Osteocyte (in vitro differentiated cells): ENCODE measurements around the gene ARHGAP4. TPM values are rescaled to one million over a fixed set of nuclear protein-coding genes. Genes with fewer than 3 reads are reported as not detected.
A peak's percentile ranks its signal among the peaks of the same experiment; 100 is the strongest.

Experiments used
- DNase-seq: peaks from one replicate; pipeline ENCODE4 v3.0.0; 2021; ENCODE audit warnings: mixed read lengths; ENCODE audit not compliant: unreplicated experiment; ENCODE audit errors: extremely low spot score
- H3K27ac Mint-ChIP-seq: one replicate; pipeline ENCODE4 v1.8.0; 2021; ENCODE audit warnings: mild to moderate bottlenecking, mixed read lengths; ENCODE audit not compliant: unreplicated experiment
- H3K27me3 Mint-ChIP-seq: one replicate; pipeline ENCODE4 v1.8.0; 2021; ENCODE audit warnings: mixed read lengths; ENCODE audit not compliant: unreplicated experiment
- H3K36me3 Mint-ChIP-seq: one replicate; pipeline ENCODE4 v1.8.0; 2021; ENCODE audit warnings: mixed read lengths; ENCODE audit not compliant: unreplicated experiment
- H3K4me1 Mint-ChIP-seq: one replicate; pipeline ENCODE4 v1.8.0; 2021; ENCODE audit warnings: mixed read lengths; ENCODE audit not compliant: unreplicated experiment
- H3K4me3 Mint-ChIP-seq: one replicate; pipeline ENCODE4 v1.8.0; 2021; ENCODE audit warnings: mild to moderate bottlenecking, moderate library complexity, mixed read lengths; ENCODE audit not compliant: unreplicated experiment
- H3K9me3 Mint-ChIP-seq: one replicate; pipeline ENCODE4 v1.8.0; 2021; ENCODE audit warnings: mixed read lengths; ENCODE audit not compliant: unreplicated experiment
- total RNA-seq: library from RNA; stranded (reverse); gene quantifications from 2 replicates; pipeline ENCODE4 v1.2.1, GENCODE V29; 2021
- TF ChIP-seq, protein P1 (sequence below): fragments of 200-600 bp; sonication (generic); IDR thresholded peaks from 2 replicates; pipeline ENCODE4 v1.5.0; 2021; ENCODE audit warnings: antibody characterized with exemption, mild to moderate bottlenecking, moderate library complexity

ARHGAP4 gene
- total RNA-seq, 1 donor from 2014 or later, result 5.3 TPM

DNA sequence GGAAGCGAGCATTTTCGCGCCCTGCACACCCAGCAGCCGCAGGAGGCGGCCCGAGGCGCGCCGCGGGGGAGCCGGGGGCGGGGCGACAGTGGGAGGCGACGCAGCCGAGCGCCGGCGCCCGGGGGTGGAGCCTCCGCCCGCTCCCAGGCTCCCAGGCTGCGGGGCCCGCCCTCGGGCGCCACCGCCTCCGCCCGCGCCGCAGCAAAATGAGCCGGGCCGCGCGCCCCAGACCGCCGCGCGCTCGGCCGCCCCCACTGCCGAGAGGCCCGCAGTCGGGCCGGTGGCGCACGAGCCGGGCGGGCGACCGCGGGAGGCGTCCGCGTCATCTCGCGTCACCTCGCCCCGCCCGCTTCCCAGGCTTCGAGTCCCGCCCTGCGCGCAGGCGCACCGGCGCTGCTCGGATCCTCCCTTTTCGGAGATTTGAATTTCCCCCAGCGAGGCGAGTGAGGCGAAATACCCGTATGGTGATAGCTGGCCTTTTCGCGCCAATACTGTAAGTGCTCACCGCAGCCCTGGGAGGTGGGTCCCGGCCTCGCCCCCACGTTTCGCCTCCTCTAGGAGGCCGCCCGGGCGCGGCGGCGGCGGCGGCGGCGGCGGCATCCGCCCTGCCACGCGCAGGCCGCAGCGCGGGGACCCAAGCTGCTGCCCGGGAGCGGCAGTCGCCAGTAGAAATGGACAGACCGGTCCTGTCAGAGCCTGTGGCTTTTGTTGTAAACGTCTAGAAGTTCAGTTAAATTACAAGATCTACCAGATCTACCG, 46.5 kb upstream of the ARHGAP4 start, which contains the start of gene TMEM187:
Gene TMEM187 (plus strand): TSS at position 387 of the 759 bp plus-strand sequence. CDS start 9,309 bp downstream, outside the sequence.
- DNase-seq, result peak; percentile 98
- H3K27me3 Mint-ChIP-seq, result no peaks in the 10 kb centered on the region
- H3K4me3 Mint-ChIP-seq, result peak within 1 kb of the TSS; percentile 100
- peaks cover 45% of the 10 kb centered on the region for H3K4me1 Mint-ChIP-seq
- no peaks in the 10 kb centered on the region for H3K36me3 Mint-ChIP-seq
- TF ChIP-seq, protein P1, sequence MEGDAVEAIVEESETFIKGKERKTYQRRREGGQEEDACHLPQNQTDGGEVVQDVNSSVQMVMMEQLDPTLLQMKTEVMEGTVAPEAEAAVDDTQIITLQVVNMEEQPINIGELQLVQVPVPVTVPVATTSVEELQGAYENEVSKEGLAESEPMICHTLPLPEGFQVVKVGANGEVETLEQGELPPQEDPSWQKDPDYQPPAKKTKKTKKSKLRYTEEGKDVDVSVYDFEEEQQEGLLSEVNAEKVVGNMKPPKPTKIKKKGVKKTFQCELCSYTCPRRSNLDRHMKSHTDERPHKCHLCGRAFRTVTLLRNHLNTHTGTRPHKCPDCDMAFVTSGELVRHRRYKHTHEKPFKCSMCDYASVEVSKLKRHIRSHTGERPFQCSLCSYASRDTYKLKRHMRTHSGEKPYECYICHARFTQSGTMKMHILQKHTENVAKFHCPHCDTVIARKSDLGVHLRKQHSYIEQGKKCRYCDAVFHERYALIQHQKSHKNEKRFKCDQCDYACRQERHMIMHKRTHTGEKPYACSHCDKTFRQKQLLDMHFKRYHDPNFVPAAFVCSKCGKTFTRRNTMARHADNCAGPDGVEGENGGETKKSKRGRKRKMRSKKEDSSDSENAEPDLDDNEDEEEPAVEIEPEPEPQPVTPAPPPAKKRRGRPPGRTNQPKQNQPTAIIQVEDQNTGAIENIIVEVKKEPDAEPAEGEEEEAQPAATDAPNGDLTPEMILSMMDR, result no peak
- no peaks in the 10 kb centered on the region for H3K9me3 Mint-ChIP-seq
- peak within 1 kb of the TSS; percentile 100 for H3K27ac Mint-ChIP-seq

DNA sequence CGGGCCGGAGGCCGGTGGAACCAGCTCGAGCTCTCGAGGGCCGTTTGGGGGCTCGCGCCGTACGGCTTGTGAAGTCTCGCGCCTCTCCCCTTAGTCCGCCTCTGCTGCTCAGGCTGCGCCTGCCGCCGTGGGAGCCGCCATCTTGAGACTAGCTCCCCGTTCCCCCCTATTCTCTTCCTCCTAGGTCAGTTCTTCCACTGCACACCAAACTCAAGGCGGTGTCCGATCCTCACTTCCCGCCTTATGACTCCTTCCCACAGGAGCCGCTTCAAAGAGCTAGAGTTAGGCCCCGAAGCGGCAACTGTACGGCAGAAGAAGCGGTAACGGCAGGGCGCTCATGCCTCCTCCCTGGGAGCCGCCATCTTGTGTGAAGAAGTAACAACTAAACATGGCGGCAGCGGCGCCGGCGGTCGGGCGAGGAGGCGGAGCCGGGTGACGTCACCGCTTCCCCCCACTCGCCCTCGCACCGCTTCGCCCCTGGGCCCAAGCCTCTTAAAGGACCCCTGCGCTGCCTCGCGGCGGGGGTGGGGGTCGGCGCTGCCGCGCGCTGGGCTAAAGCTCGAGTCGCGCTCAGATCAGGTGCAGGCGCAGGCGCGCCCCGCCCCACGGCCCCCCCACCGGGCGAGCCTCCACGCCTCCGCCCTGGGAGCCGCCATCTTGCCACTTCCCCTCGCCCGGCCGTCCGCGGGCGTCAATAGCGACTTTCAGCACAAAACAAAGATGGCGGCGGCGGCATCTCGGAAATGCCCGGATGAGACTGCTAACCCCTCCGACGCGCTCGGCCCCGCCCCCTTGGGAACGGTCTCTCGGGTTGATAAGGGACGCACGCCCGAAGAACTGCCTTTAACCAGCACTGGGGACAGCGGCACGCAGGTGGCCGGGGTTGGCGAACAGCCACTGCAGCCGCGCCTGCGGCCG, 45.6 kb upstream of the ARHGAP4 start, which contains the start of gene HCFC1:
Gene HCFC1 (minus strand): TSS at position 369 of the 918 bp plus-strand sequence. CDS start 978 bp downstream, outside the sequence.
- Mint-ChIP-seq H3K27ac (peak within 1 kb of the TSS; percentile 100), H3K9me3 (no peaks in the 10 kb centered on the region), H3K4me3 (peak within 1 kb of the TSS; percentile 100), H3K27me3 (no peaks in the 10 kb centered on the region), H3K4me1 (peaks cover 53% of the 10 kb centered on the region), H3K36me3 (no peaks in the 10 kb centered on the region)
- TF ChIP-seq, protein P1, result no peak
- peak; percentile 99 for DNase-seq

DNA sequence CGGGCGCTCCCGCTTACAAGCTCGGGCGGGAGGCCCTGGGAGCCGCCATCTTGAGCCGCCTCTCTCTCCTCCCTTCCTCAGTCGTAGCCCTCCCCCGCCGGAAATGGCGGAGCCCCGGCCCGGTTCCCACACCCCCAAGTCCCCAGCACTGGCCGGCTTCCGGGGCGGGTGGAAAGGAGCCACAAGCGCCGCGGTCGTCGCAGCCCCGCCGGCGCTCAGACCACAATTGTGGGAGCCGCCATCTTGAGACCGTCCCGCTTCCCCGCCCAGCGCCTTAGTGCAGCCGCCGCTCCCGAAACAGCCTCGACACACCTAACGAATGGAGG, 45.0 kb upstream of the ARHGAP4 start:
- Mint-ChIP-seq H3K4me3 (peak overlapping the region; percentile 100), H3K36me3 (no peaks in the 10 kb centered on the region), H3K27ac (peak overlapping the region; percentile 100), H3K4me1 (peaks cover 58% of the 10 kb centered on the region), H3K9me3 (no peaks in the 10 kb centered on the region), H3K27me3 (no peaks in the 10 kb centered on the region)
- peak; percentile 98 for DNase-seq
- TF ChIP-seq, protein P1, result no peak

DNA sequence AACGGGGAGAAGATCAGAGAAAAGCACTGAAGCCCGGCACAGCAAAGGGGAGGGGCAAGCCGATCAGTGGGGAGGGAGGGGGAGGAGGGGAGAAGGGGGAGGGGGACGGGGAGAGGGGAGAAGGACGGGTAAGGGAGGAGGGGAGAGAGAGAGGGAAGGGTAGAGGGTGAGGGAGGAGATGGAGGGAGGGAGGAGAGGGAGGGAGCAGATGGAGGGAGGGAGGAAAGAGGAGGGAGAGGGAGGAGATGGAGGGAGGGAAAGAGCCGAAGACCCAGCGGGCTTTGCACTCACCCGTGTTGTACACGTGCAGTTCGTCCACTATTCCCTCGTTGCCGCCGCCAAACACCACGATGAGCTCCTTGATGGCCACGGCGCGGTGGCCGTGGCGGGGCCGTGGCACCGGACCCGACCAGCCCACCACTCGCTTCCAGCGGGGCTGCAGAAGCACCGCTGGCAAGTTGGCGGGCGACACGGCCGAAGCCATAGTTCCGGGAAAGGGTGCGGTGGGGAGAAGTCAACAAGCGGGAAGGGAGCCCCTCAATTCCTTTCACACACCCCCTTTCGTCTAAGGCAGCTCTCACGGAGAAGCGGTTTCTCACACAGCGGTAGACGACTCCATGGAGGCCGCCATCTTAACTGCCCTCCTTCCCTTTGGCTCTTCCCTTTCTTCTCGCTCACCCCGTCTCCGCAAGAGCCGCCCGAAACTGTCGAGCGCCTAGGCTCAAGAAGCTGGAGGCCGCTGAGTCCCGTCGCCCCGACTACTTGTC, 44.5 kb upstream of the ARHGAP4 start:
- Mint-ChIP-seq H3K9me3 (no peaks in the 10 kb centered on the region), H3K4me1 (peaks cover 60% of the 10 kb centered on the region), H3K4me3 (peak overlapping the region; percentile 100), H3K36me3 (no peaks in the 10 kb centered on the region), H3K27me3 (no peaks in the 10 kb centered on the region), H3K27ac (peak overlapping the region; percentile 100)
- TF ChIP-seq, protein P1, result no peak
- DNase-seq, result no peak
